ENCODE measurements around the gene SPDYE4.
A peak's percentile ranks its signal among the peaks of the same experiment; 100 is the strongest.
"Not testable (repeated sequence)": the region's sequence is repeated elsewhere in the genome, so short reads cannot be mapped to it uniquely, and the experiment has no call there.

SPDYE4 gene, protein sequence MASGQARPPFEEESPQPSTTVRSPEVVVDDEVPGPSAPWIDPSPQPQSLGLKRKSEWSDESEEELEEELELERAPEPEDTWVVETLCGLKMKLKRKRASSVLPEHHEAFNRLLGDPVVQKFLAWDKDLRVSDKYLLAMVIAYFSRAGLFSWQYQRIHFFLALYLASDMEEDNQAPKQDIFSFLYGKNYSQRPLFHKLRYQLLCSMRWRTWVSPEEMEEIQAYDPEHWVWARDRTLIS

DNA sequence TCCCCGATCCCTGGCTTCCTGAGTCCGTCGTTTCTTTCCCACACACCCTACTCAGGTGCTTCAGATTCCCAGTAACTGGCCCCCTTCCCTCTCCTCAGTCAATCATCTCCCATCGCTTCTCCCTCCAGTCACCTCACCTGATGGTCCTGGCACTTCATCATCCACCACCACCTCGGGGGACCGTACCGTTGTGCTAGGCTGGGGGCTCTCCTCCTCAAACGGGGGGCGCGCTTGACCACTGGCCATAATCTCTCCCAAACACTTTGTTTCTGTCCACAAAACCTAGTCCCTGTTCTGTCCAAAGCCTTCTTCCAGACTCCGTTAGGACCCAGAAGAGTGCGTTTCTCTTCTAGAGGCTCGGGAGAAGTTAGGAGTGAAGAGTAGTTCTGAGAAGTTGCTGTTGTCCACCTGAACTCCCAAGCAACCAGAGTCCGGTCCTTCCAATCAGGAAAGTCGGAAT, at the start of gene SPDYE4:
SPDYE4 (minus strand) TSS at position 410 of the 460 bp plus-strand sequence; CDS start at position 246, 164 bp downstream.
- DNase-seq (ENCODE audit: insufficient read length, low spot score) (no peak), FAIRE-seq (no peak)

DNA sequence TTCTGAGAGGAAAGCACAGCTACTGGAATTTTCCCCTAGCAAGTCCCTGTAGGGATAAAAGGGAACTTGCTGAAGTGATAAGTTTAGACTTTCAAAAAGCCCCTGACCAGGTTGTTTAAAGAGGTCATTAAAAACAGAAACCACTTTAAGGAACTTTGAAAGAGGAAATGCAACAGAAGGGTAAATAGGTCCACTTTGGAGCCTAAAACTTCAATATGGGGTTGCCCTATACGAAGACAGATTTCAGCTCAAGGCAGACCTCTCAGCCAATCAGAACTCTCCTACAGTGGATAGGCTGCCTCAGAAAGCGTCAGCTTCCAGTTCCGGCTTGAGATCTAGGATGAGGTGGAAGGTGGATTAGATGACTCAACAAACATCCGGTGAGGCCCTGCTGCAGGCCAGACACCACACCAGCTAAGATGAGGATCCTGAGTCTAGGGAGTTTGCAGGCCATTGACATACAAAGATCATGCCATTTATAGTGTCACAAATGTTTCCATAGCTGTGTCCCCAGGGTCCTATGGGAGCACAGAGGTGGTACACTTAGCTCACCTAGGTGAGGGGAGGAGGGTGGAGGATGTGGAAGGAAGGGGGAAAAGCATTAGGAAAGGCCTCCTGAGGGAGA, 48.7 kb upstream of the SPDYE4 start:
- FAIRE-seq (peak; percentile 100), DNase-seq (ENCODE audit: insufficient read length, low spot score) (peak; percentile 90)

DNA sequence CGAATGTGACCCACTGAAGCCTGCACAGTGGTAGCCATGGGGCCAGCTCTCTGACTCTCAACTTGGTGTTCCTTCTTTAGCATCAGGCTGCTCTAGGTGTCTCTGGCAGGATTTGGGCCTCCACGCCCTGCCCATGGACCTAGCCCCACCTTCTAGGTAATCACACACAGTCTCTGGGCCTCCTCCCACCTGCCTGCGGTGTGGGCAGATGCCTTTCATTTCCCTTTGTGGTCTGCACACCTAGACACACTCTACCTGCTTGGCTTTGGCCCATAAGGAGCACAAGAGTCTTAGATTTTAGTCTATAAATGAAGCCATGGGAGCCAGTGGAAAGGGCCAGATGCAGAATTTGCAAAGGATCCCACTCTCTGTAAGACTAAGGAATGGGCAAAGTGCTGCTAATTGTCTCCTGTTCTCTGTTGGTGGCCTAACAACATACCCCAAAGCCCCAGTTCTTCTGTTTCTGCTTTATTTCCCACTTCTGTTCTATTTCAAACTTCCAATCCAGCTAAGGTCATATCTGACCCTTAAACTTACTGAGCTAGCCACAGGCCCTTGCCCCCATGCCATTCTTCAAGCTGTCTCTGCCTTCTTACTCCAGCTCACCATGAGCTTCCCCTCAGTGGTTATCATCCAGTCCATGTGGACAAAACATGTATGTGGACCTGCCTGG, 48.0 kb upstream of the SPDYE4 start:
- peak; percentile 67 for FAIRE-seq

DNA sequence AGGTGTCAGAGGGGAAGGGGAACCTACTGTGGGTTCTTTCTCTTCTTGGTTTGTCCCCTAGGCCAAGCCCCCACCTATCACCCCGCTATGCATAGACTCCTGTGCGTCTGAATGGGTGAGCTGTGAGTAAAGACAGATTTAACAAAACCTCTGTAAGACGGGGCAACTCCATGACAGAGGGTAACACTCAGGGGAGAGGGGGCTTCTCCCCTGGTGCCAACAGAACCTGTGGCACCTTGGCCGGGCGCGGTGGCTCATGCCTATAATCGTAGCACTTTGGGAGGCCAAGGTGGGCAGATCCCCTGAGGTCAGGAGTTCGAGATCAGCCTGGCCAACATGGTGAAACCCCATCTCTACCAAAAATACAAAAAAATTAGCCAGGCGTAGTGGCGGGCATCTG, 47.0 kb upstream of the SPDYE4 start:
- FAIRE-seq; DNase-seq (ENCODE audit: insufficient read length, low spot score): not testable (repeated sequence)

More for the DNA sequence above, 48.0 kb upstream of the SPDYE4 start:
- DNase-seq (ENCODE audit: insufficient read length, low spot score), result no peak

DNA sequence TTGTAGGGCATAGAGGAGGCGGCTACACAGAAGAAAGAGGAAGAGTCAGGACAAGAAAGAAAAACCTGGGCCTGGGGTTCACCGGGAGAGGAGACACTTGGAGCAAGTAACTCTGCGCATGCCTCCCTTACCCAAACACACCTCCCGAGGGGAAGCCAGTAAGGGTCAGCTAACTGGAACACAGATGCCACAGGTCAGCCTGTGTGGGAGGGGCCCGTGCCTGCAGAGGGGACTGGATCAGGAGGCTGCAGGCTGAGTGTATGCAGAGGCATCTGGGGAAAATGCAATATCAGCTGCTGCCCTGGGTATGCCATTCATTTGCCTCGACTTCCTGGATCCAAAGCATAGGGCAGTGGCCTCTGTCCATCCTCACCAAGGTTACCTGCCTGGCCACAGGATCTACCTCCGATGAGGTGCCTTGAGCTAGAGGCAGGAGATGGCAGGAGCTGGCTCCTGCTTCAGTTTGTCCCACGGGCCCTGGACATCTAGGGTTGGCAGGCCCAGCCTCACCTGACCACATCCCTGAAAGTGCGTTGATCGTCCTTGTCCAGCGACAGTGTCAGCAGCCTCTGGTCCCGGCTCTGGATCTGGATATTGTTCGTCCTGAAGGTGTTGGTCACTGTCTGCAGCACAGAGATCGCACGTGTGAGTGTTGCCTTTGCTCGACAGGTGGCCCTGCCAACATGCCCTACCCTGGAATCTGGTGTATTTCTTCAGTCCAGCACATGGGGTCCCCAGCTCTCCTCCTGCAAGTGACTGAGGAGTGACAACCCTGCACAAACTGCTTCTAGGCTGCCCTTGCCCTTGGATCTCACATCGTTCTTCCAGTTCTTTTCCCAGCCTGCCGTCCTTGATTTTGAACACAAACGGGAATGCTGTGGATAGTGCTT, 45.4 kb upstream of the SPDYE4 start:
- DNase-seq (ENCODE audit: insufficient read length, low spot score) (no peak), FAIRE-seq (no peak)

DNA sequence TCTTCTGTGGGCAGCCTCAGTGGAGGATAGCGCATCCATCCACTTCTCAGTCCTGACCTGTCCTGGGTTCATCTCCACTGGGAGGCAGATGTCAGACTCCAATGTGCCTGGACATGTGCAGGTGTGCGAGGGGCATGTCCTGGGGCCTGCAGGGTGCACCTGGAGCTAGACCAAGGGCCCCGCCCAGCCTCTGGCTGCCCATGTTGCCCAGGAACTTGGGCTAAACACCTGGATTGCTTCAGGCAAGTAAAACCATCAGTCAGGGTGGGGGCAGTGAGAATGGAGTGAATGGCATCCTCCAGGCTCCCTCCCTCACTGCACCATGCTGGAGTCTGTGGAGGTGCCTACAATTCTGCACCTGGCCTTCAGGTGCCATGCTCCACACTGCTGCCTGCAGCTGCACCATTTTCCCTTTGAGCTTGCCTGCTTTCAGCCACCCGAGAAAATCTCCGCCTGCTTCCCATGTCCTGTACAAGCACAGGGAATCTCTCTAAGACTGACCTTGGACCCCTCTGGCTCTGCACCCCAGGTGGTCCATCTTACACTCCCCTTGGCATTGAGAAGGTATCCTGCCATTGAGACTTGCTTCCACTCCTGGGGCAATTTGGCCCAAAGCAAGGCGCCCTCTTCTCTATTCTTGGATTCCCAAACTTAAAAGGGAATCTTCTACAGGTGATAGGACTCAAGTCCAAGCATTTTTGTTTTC, 42.9 kb upstream of the SPDYE4 start:
- FAIRE-seq, result no peak
- no peak for DNase-seq (ENCODE audit: insufficient read length, low spot score)

DNA sequence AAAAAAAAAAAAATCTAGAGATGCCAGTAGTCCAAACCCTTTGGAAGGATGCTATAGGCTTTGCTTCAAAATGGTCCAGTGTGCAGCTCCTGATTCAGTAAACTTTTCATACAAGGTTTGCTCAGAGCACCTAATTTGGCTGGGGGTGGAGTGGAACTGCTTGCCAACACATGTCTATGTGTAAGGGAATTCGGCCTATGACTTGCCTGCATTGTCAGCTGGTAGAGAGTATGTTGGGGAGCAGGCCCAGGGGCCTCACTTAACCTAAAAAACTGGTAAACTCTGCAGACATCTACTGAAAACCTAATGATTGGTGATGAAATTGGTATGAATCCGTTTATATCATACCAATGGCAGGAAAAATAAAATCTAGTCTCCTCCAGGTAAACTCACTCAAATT, 42.3 kb upstream of the SPDYE4 start:
- FAIRE-seq (no peak), DNase-seq (ENCODE audit: insufficient read length, low spot score) (no peak)

DNA sequence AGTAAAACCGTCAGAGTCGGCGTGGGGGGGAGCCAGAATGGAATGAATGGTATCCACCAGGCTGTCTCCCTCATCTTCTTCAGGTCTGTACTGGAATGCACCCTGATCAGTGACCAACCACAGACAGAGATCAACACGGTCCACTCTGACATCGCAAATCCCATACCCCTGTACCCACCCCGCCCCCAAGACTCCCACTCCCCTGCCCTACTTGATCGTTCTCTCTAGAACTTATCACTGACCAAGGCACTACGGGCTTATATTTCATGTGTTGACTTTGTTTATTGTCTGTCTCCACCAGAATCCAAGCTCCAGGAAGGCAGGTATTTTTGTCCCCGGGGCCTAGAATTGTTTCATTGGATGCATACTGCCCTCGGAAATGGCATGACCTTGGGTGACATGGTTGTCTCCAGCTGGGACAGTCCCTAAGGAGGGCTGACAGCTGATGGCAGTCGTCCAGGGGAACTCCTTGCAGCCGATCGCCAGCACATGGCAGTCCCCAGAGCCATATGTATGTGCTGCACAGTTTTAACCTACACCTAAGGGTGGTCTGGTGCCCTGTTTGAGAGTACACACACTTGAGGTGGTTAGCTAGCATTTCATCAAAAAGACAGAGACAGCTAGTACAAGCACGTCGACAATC, 41.3 kb upstream of the SPDYE4 start:
- FAIRE-seq (no peak), DNase-seq (ENCODE audit: insufficient read length, low spot score) (no peak)

DNA sequence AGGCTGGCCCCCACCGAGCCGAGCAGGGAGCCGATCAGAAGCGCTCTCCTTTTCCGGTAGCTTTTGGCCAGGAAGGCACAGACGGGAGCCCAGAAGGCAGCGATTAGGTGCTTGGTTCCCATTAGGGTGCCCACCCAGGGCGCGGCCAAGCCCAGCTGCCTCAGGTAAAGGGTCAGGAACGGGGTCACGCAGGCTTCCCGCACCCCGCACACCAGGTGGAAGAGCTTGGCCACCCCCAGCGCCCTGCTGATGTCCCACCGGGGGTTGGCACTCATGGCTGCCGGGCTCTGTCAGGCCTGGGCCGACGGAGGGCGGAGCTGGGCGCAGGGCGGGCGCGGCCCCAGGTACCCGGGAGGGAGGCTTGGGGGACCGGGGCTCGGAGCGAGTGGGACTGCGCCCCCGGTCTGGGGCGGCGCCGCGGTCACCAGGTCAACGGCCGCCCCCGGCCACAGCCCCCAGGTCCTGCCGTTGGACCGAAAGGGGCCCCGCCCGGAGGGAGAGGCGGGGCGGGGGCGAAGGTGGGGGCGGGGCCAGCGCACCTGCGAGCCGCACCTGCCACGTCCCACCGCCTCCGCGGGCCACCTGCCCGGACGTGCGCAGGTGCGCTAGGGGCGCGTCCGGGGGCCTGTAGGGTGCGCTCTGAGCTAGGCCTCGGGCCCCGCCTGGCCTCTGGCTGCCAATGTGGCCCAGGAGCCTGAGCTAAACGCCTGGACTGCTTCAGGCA, 40.7 kb upstream of the SPDYE4 start, which contains the start of gene MFSD6L:
MFSD6L (minus strand) TSS at position 520 of the 724 bp plus-strand sequence; CDS start at position 275, 245 bp downstream.
- FAIRE-seq, result no peak
- DNase-seq (ENCODE audit: insufficient read length, low spot score), result no peak

DNA sequence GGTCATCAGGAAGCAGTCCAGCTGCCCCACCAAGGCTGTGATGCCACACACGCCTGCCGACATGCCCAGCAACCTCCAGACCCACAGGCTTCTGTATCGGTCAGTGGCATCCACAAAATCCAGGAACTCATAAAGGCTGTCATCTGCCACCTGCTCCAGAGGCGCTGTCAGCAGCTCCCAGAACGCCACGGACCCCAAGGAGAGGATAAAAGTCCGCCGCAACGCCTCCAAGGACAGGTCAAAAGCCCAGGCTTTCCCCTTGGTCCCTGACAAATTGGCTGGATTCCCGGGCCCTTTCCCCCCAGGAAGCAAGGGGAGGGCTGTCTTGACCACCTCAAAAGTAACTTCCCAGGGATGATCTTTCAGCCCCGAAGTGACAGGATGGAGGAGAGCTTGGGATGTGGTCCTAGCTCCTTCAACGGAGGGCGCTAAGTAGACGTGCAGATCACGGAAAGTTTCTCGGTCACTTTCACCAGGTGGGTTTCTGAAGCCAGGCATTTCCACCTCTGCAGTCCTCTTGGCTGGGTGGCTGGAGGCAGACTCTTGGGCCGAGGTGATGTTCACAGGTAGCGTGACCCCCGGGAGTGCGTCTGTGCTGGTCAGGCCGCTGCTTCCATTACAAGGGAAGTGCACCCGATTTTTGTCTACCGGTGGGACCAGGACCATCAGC, 40.0 kb upstream of the SPDYE4 start:
- FAIRE-seq (no peak), DNase-seq (ENCODE audit: insufficient read length, low spot score) (no peak)

DNA sequence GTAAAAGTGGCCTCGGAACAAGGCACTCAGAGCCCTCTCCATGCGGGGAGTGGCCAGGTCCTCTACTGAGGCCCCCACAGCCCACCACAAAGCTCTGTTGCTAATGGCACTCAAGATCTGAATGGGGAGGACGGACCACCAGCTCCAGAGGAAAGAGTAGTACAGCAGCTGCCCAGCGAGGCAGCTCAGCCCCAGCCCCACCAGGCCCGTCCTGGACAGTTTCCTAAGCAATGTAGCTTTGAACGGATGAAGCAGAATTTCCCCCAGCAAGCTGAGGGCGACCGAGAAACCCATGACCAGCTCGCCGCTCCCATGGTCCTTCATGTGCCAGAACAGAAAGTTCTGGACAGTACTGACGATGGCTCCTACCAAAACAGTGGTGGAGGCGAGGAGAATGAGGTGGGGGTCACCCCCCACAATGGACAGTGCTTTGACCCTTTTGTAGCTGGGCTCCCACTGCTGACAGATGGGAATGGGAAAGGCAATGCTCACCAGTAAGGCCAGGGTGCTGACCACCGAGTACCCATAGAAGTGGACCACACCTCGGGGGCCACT, 39.4 kb upstream of the SPDYE4 start:
- FAIRE-seq, result no peak
- DNase-seq (ENCODE audit: insufficient read length, low spot score), result no peak

DNA sequence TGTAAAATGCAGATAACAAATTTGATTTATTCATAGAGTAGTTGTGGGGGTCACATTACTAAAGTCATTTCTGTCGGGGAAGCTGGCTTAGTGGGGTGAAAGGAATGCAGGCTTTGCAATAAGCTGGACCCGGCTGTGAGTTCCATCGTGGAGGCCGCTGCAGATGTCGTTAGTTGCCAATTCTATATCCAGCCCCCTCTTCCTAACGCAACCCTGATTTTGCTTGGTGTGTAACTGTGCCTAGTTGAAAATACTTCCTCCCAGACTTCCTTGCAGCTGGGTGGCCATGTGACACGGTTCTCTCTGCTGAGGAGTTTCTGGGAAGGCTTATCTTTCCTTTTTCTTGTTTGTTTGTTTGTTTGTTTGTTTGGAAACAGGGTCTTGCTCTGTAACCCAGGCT, 36.3 kb upstream of the SPDYE4 start:
- DNase-seq (ENCODE audit: insufficient read length, low spot score), result no peak
- FAIRE-seq, result no peak

DNA sequence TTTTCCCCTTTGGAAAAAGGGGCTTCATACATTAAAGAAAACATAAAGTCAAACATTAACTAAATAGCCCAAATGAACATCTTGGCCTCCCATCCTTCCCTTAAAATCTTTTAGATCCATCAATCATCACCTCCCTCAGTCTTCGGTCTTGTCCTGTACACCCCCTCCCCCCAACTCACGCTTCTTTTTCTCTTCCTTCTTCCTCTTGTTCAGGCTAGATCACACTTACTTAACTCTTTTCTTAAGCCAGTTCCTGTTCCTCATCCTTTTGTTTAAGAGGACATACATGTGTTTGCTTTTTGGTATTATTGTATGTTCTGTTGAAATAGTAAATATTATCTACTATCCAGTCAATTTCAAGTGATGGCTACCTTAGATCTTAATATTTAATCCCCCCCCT, 35.3 kb upstream of the SPDYE4 start:
- DNase-seq (ENCODE audit: insufficient read length, low spot score) (no peak), FAIRE-seq (no peak)

DNA sequence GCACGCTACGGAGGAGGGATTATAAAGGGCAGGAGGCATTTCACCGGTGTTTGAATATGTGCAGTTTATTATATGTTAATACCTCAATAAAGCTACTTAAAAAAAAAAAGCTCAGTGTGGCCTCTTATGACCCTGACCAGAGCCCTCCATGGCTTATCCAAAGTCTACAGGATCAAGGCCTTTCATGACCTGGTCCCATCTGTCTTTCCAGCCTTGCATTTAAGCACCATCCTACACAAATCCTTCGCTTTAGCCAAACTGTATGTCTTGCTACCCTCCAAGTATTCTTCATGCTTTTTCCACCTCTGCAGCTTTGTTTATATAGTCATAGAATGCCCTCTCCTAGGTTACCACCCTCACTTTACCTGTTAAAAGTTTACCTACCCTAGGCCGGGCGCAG, 34.3 kb upstream of the SPDYE4 start:
- FAIRE-seq (no peak), DNase-seq (ENCODE audit: insufficient read length, low spot score) (no peak)

DNA sequence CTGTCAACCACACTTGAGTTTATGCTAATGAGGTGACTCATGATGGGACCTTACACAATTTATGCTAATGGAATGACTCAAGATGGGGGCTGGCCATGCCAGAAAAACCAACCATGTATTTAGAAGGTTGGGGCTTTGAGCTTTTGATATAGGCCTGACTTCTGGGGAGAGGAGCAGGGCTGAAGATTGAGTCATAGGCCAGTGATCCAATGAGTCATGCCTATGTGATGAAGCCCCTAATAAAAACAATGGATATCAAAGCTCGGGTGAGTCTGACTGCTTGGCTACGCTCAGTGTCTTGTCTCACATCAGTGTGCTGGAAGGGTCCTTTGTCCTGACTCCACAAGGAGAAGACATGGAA, 33.5 kb upstream of the SPDYE4 start:
- FAIRE-seq (no peak), DNase-seq (ENCODE audit: insufficient read length, low spot score) (no peak)

DNA sequence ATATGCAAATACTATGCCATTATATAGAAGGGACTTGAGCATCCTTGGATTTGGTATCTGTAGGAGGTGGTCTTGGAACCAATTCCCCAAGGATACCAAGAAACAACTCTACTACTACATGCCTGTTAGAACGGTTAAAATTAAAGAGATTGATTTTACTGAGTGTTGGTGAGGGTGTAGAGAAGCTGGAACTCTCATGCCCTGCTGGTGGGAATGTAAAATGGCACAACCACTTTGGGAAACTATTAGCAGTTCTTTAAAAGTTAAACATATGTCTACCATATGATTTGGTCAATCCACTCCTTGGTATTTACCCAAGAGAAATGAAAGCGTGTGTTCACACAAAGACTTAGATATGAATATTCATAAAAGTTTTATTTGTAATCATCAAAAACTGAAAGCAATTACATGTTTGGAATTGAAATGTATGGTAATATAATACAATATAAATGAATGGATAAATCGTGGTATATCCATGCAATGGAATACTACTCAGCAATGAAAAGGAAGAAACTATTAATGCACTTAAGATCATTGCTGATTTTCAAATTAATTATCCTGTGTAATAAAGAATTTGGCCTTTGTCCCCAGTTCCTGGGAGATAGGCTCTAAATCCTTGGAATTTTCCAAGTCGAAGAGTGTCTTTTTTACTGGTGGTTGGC, 33.0 kb upstream of the SPDYE4 start:
- DNase-seq (ENCODE audit: insufficient read length, low spot score) (no peak), FAIRE-seq (no peak)

DNA sequence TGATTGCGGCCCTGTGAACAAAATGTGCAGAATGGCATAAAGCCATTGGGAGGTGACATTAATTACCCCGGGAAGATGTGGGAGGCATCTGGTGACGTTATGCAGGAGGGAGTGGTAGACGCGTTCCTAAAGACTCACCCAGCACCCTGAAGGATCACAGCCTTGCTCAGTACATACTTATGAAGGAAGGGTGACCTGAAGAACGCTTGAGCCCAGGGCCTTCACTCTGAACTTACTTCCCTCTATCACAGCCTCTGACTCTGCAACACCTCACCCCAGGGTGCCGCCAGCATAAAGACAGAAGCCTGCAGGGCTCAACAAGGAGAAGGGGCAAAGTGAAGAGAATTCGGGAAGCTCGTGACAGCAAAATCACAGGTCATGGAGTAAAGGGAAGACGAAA, 31.4 kb upstream of the SPDYE4 start:
- no peak for DNase-seq (ENCODE audit: insufficient read length, low spot score)
- no peak for FAIRE-seq

DNA sequence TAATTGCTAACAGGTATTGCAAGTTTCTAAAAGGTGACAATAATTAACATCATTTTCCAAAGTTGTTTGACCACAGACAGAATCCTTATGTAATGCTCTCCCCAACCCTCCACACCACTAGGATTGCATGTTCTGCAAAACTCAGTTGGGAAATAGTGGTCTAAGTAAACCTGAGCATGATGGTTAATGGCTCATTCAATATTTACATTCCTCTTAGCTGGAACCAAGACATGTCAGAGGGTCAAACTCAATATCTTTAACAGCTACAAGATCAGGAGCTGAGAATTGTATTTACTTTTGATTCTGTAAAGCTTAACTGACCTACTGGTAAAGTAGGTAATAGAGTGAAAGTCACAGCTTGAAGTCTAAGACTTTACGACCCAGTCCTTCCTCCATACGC, 30.7 kb upstream of the SPDYE4 start:
- DNase-seq (ENCODE audit: insufficient read length, low spot score) (no peak), FAIRE-seq (no peak)
